ENCODE results near the gene CERKL. TPM values are rescaled to one million over a fixed set of nuclear protein-coding genes. Genes with fewer than 3 reads are reported as not detected.

Gene CERKL
- total and polyA plus RNA-seq, 4 donors, result 1.3 to 12.0 (median 2.5) TPM

- Histone ChIP-seq H3K4me3 (no peak overlapping the region), H3K27ac (ENCODE audit: low read depth in 1 of 2, low read length in 1 of 2) (no peak overlapping the region), H3K9me3 (ENCODE audit: control insufficient read depth in 4 of 4, insufficient read depth in 3 of 4, low read length in 3 of 4) (peaks cover 0 to 3% (median 0%) of the 10 kb centered on the region in 4 donors), H3K4me1 (ENCODE audit: control insufficient read depth in 5 of 5, insufficient read depth in 5 of 5, low read length in 5 of 5) (peaks cover 0 to 10% (median 0%) of the 10 kb centered on the region in 5 donors), H3K36me3 (ENCODE audit: control insufficient read depth in 4 of 4, insufficient read depth in 4 of 4, low read length in 4 of 4) (no peaks in the 10 kb centered on the region), H3K27me3 (ENCODE audit: control insufficient read depth in 3 of 3, insufficient read depth in 3 of 3, low read length in 2 of 3) (peaks cover 4 to 34% (median 14%) of the 10 kb centered on the region in 3 donors), H3K9ac (ENCODE audit: insufficient read depth in 1 of 2, low read length in 2 of 2) (no peak overlapping the region)
- TF ChIP-seq CTCF (IDR thresholded peaks at IDR 0.05; ENCODE audit: control extremely low read depth, extremely low read depth), result no peak
- WGBS, 2 donors, result 65 to 77% methylated on average over 4 of the region's 4 CpGs
- ATAC-seq (ENCODE audit: insufficient read depth, low FRiP score), result no peak
- DNase-seq, result no peak
Measured at GRCh38 chr2:181657379-181657778, 474 bp upstream of the CERKL start.

- H3K36me3 ChIP-seq (ENCODE audit: control insufficient read depth in 4 of 4, insufficient read depth in 4 of 4, low read length in 4 of 4), result no peaks in the 10 kb centered on the region
- peaks cover 4 to 30% (median 14%) of the 10 kb centered on the region in 3 donors for H3K27me3 ChIP-seq (ENCODE audit: control insufficient read depth in 3 of 3, insufficient read depth in 3 of 3, low read length in 2 of 3)
- H3K4me1 ChIP-seq (ENCODE audit: control insufficient read depth in 5 of 5, insufficient read depth in 5 of 5, low read length in 5 of 5), result peaks cover 0 to 10% (median 0%) of the 10 kb centered on the region in 5 donors
- ATAC-seq (ENCODE audit: insufficient read depth, low FRiP score) (no peak), DNase-seq (no peak)
- TF ChIP-seq CTCF (IDR thresholded peaks at IDR 0.05; ENCODE audit: control extremely low read depth, extremely low read depth), result no peak
- H3K4me3 ChIP-seq, result no peak overlapping the region
- H3K9ac ChIP-seq (ENCODE audit: insufficient read depth in 1 of 2, low read length in 2 of 2), result no peak overlapping the region
- no peak overlapping the region for H3K27ac ChIP-seq (ENCODE audit: low read depth in 1 of 2, low read length in 1 of 2)
- H3K9me3 ChIP-seq (ENCODE audit: control insufficient read depth in 4 of 4, insufficient read depth in 3 of 4, low read length in 3 of 4), result peaks cover 0 to 3% (median 0%) of the 10 kb centered on the region in 4 donors
- 65 to 74% methylated on average over 7 of the region's 7 CpGs for WGBS, 2 donors
Measured at GRCh38 chr2:181655519-181655918, 1.4 kb downstream of the CERKL start.

- Histone ChIP-seq H3K9me3 (ENCODE audit: control insufficient read depth in 4 of 4, insufficient read depth in 3 of 4, low read length in 3 of 4) (peaks cover 0 to 3% (median 1%) of the 10 kb centered on the region in 4 donors), H3K4me1 (ENCODE audit: control insufficient read depth in 5 of 5, insufficient read depth in 5 of 5, low read length in 5 of 5) (no peaks in the 10 kb centered on the region), H3K9ac (ENCODE audit: insufficient read depth in 1 of 2, low read length in 2 of 2) (no peak overlapping the region), H3K4me3 (no peak overlapping the region), H3K27ac (ENCODE audit: low read depth in 1 of 2, low read length in 1 of 2) (no peak overlapping the region), H3K27me3 (ENCODE audit: control insufficient read depth in 3 of 3, insufficient read depth in 3 of 3, low read length in 2 of 3) (peaks cover 0 to 5% (median 0%) of the 10 kb centered on the region in 3 donors), H3K36me3 (ENCODE audit: control insufficient read depth in 4 of 4, insufficient read depth in 4 of 4, low read length in 4 of 4) (no peaks in the 10 kb centered on the region)
- DNase-seq, result no peak
- no peak for TF ChIP-seq CTCF (IDR thresholded peaks at IDR 0.05; ENCODE audit: control extremely low read depth, extremely low read depth)
- 92 to 96% methylated on average over 4 of the region's 4 CpGs for WGBS, 2 donors
- ATAC-seq (ENCODE audit: insufficient read depth, low FRiP score), result no peak
Measured at GRCh38 chr2:181649436-181649979, 7.4 kb downstream of the CERKL start.

Measured in lung (tissue), 12 donors.